ENCODE results near the gene DNAJC5. TPM values are rescaled to one million over a fixed set of nuclear protein-coding genes. Genes with fewer than 3 reads are reported as not detected.

The DNAJC5 gene
- polyA plus RNA-seq, 3 donors: 19.0 to 22.9 (median 21.1) TPM

DNA sequence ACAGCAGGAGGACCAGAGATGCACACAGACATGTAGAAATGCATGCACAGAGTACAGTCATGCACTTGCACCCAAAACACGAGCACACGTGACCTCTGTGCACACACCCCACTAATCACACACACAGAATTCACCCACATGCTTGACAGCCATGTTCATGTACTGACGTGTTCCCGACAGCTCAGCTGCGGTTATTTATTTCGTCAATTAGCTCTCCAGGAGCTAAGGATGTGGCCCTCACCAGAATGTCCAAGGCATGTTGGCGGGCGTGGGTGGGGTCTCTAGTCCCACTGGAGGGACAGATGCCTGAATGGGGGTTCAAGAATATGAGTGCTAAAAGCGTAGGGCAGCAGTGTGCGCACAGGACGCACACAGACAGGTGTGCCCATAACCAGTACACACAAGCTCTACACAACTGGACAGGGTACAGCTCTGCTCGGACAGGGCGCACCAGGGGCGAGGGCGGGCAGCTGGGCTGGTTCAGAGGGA lies 85.4 kb downstream of the DNAJC5 start:
- no peak overlapping the region for H3K27ac ChIP-seq (ENCODE audit: low read depth, low read length)
- WGBS, 3 donors: 55 to 63% (median 61%) methylated on average over 15 of the region's 15 CpGs

DNA sequence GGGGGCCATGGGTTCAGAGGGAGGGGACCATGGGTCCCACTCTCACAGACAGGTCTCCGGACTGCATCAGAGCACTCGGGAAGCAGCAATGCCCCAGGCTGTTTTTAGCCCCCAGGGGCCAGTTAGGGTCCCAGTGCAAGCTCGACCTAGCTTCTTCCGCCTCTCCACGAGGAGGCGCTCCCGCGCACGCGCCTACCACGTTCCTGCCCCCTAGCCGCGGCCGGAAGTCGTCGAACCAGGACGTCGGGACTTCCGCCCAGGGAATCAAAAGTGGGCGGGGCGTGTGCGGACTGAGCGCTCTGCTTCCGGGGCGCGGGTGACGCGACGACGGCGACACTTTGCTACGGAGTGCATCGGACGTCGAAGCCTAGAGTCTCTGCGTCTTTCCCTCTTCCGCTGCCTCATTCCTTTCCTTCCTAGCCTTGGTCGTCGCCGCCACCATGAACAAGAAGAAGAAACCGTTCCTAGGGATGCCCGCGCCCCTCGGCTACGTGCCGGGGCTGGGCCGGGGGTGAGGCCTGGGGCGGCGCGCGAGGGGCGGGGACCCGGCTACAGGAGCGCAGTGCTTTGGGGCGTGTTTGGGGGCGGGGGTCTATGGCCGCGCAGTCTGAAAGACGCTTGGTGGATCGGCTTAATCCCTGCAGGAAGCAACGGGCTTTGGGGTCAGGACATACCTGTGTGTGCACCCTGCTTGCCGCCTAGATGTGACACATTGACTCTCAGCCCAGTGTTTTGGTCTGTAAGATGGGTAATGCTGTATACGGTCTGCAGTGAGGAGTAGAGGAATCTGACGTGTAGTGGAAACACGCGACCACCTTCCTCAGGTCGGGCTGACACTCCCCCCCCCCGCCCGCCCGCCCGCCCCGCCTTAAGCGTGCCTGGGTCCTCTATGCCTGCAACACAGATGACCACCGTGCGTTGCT lies 86.1 kb downstream of the DNAJC5 start, which contains the start of gene PRPF6:
TSS of gene PRPF6 (plus strand) at position 327 of the 923 bp plus-strand sequence. CDS start at position 441, 114 bp downstream.
- 0 to 2% (median 1%) methylated on average over 73 to 75 of the region's 75 CpGs for WGBS, 3 donors
- H3K27ac ChIP-seq (ENCODE audit: low read depth, low read length): no peak within 1 kb of the TSS

GRCh38 chr20:63982937-63983336 lies 88.0 kb downstream of the DNAJC5 start:
- no peak overlapping the region for H3K27ac ChIP-seq (ENCODE audit: low read depth, low read length)
- 90 to 91% (median 90%) methylated on average over 14 of the region's 14 CpGs for WGBS, 3 donors

Other genes starting within 250 kb of the DNAJC5 start
- gene STMN3, start 241.7 kb upstream of the DNAJC5 start, polyA plus RNA-seq: 10 to 100 TPM; 10.6 to 16.9 (median 12.6) TPM
- 10 to 100 TPM in 2 of 3 donors, 1 to 10 TPM in 1; 7.3 to 16.1 (median 11.8) TPM for gene RTEL1, start 236.8 kb upstream of the DNAJC5 start, polyA plus RNA-seq
- gene TNFRSF6B, start 198.5 kb upstream of the DNAJC5 start, polyA plus RNA-seq: 10 to 100 TPM in 1 of 3 donors, 1 to 10 TPM in 2; 7.4 to 92.8 (median 9.3) TPM
- 10 to 100 TPM; 26.9 to 50.8 (median 40.9) TPM for gene ARFRP1, start 187.2 kb upstream of the DNAJC5 start, polyA plus RNA-seq
- 10 to 100 TPM; 13.2 to 33.0 (median 30.7) TPM for gene ZGPAT, start 187.1 kb upstream of the DNAJC5 start, polyA plus RNA-seq
- 10 to 100 TPM in 2 of 3 donors, 1 to 10 TPM in 1; 5.2 to 16.7 (median 10.7) TPM for gene LIME1, start 158.5 kb upstream of the DNAJC5 start, polyA plus RNA-seq
- 100 to 1,000 TPM in 1 of 3 donors, 10 to 100 TPM in 2; 28.3 to 137 (median 72.8) TPM for gene SLC2A4RG, start 155.3 kb upstream of the DNAJC5 start, polyA plus RNA-seq
- gene ZBTB46, start 63.9 kb upstream of the DNAJC5 start, polyA plus RNA-seq: 1 to 10 TPM; 1.8 to 8.2 (median 6.1) TPM
- gene ABHD16B, start 33.6 kb upstream of the DNAJC5 start, polyA plus RNA-seq: 1 to 10 TPM in 1 of 3 donors, under 1 TPM in 1, not detected in 1; 0.72 to 1.2 TPM
- 100 to 1,000 TPM in 1 of 3 donors, 10 to 100 TPM in 2; 34.8 to 109 (median 88.8) TPM for gene TPD52L2, start 29.9 kb upstream of the DNAJC5 start, polyA plus RNA-seq
- 10 to 100 TPM; 28.9 to 44.6 (median 33.1) TPM for gene UCKL1, start 61.3 kb downstream of the DNAJC5 start, polyA plus RNA-seq
- gene ZNF512B, start 74.8 kb downstream of the DNAJC5 start, polyA plus RNA-seq: 10 to 100 TPM in 1 of 3 donors, 1 to 10 TPM in 2; 7.4 to 10.2 (median 9.1) TPM
- 1 to 10 TPM; 2.0 to 2.7 (median 2.6) TPM for gene SAMD10, start 84.5 kb downstream of the DNAJC5 start, polyA plus RNA-seq
- gene PRPF6, start 86.0 kb downstream of the DNAJC5 start, polyA plus RNA-seq: 10 to 100 TPM; 28.9 to 37.2 (median 34.1) TPM
- gene C20orf204, start 141.1 kb downstream of the DNAJC5 start, polyA plus RNA-seq: under 1 TPM; 0.56 to 0.58 (median 0.56) TPM
- 10 to 100 TPM in 2 of 3 donors, 1 to 10 TPM in 1; 8.1 to 53.5 (median 33.4) TPM for gene SOX18, start 154.5 kb downstream of the DNAJC5 start, polyA plus RNA-seq
- 10 to 100 TPM; 17.2 to 48.5 (median 35.4) TPM for gene TCEA2, start 168.1 kb downstream of the DNAJC5 start, polyA plus RNA-seq
- 10 to 100 TPM in 2 of 3 donors, 1 to 10 TPM in 1; 4.9 to 19.9 (median 19.2) TPM for gene RGS19, start 184.4 kb downstream of the DNAJC5 start, polyA plus RNA-seq
- gene OPRL1, start 185.0 kb downstream of the DNAJC5 start, polyA plus RNA-seq: 1 to 10 TPM in 2 of 3 donors, under 1 TPM in 1; 0.45 to 1.2 (median 1.1) TPM
- gene LKAAEAR1, start 189.3 kb downstream of the DNAJC5 start, polyA plus RNA-seq: under 1 TPM in 2 of 3 donors, not detected in 1; 0.27 to 0.64 TPM
- not detected for gene NPBWR2, start 212.4 kb downstream of the DNAJC5 start, polyA plus RNA-seq

Data from adipose tissue (tissue), 3 donors.